Measurements from ENCODE around the gene TUBB4A.

TUBB4A gene

DNA sequence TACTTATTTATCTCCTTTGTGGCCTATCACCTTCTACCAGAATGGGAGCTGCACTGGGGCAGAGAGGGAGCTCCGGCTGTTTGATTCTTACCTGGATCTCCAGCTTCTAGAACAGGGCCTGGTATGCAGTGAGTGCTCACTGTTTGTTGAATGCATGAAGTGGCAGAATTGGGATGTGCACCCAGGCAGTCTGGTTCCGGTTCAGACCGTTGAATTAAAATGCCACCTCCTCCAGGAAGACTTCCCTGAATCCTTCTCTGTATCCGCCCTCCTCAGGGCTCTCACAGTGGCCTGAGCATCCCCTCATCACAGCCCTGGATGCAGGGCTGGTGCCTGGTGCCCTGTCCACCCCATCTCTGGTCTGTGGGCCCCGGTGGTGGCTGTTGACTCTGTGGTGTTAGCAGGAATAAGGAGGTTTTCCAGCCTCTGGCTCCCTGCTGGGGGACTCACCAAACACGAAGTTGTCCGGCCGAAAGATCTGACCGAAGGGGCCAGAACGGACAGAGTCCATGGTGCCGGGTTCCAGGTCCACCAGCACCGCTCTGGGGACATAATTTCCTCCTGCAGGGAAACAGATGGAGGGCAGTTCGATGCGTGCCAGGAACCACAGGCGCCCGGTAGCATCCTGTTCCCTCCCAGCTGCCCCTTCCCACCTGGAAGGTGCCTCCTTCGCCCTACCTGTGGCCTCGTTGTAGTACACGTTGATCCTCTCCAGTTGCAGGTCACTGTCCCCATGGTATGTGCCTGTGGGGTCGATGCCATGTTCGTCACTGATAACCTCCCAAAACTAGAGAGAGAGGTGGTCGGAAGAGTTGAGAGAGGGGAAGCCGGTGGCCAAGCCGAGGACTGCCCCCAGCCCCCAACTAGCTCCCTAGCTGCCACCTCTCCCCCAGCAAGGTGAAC lies 1.0 kb downstream of the TUBB4A start:
- H3K79me2 ChIP-seq (ENCODE audit: insufficient read depth, low read length): no peaks in the 10 kb centered on the region
- H3K4me3 ChIP-seq (ENCODE audit: insufficient read depth, low read length, poor library complexity, severe bottlenecking): no peak overlapping the region
- H4K20me1 ChIP-seq (ENCODE audit: low read depth, low read length): no peaks in the 10 kb centered on the region
- no peaks in the 10 kb centered on the region for H3K9me2 ChIP-seq (replicated peaks; ENCODE audit: insufficient read depth, low read length)
- TF ChIP-seq EZH2phosphoT487 (conservative IDR thresholded peaks at IDR 0.05; ENCODE audit: low read length): no peak
- TF ChIP-seq, protein P1, sequence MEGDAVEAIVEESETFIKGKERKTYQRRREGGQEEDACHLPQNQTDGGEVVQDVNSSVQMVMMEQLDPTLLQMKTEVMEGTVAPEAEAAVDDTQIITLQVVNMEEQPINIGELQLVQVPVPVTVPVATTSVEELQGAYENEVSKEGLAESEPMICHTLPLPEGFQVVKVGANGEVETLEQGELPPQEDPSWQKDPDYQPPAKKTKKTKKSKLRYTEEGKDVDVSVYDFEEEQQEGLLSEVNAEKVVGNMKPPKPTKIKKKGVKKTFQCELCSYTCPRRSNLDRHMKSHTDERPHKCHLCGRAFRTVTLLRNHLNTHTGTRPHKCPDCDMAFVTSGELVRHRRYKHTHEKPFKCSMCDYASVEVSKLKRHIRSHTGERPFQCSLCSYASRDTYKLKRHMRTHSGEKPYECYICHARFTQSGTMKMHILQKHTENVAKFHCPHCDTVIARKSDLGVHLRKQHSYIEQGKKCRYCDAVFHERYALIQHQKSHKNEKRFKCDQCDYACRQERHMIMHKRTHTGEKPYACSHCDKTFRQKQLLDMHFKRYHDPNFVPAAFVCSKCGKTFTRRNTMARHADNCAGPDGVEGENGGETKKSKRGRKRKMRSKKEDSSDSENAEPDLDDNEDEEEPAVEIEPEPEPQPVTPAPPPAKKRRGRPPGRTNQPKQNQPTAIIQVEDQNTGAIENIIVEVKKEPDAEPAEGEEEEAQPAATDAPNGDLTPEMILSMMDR (IDR thresholded peaks at IDR 0.05; ENCODE audit: insufficient read depth, low read length, poor library complexity, severe bottlenecking): no peak
- no peaks in the 10 kb centered on the region for H3K9me3 ChIP-seq (ENCODE audit: insufficient read depth, low read length)
- H3K9ac ChIP-seq (ENCODE audit: low read length): no peak overlapping the region
- no peak overlapping the region for H2AFZ ChIP-seq (ENCODE audit: low read depth, low read length, severe bottlenecking)
- H3K27me3 ChIP-seq (ENCODE audit: low read length): no peaks in the 10 kb centered on the region
- no peaks in the 10 kb centered on the region for H3K36me3 ChIP-seq (ENCODE audit: low read length)
- H3K4me2 ChIP-seq (ENCODE audit: low read depth, low read length, poor library complexity, severe bottlenecking): no peak overlapping the region
- no peak overlapping the region for H3K27ac ChIP-seq (ENCODE audit: low read depth, low read length)
- H3F3A ChIP-seq (ENCODE audit: insufficient read depth): no peaks in the 10 kb centered on the region

DNA sequence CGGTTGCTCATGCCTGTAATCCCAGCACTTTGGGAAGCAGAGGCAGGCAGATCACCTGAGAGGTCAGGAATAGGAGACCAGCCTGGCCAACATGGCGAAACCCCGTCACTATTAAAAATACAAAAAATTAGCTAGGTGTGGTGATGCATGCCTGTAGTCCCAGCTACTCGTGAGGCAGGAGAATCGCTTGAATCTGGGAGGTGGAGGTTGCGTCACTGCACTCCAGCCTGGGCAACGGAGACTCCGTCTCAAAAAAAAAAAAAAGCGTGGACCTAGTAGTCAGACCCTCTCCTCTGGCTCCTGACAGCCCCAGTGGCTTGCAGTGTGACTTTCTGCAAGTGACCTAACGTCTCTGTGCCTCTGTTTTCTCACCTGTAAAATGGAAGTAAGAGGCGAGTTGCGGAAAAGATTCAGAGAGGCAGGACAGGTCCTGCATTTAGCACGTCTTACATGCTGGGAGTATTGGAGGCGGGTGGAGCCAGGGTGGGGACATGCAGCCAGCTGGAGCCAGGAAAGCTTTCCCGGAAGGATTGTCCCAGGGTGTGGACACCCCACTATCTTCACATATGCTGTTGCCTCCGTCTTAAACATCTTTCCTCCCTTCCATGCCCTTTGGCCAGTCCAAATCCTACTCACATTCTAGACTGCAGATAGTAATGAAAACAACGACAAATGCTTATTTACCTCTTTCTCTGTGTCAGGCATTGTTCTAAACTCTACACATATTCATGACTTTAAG lies 2.9 kb downstream of the TUBB4A start:
- Histone ChIP-seq H3K4me2 (ENCODE audit: low read depth, low read length, poor library complexity, severe bottlenecking) (no peak overlapping the region), H3K36me3 (ENCODE audit: low read length) (no peaks in the 10 kb centered on the region), H3K27ac (ENCODE audit: low read depth, low read length) (no peak overlapping the region), H3F3A (ENCODE audit: insufficient read depth) (no peaks in the 10 kb centered on the region), H4K20me1 (ENCODE audit: low read depth, low read length) (no peaks in the 10 kb centered on the region), H3K4me3 (ENCODE audit: insufficient read depth, low read length, poor library complexity, severe bottlenecking) (no peak overlapping the region), H3K9me2 (replicated peaks; ENCODE audit: insufficient read depth, low read length) (no peaks in the 10 kb centered on the region), H3K79me2 (ENCODE audit: insufficient read depth, low read length) (no peaks in the 10 kb centered on the region), H3K9ac (ENCODE audit: low read length) (no peak overlapping the region), H3K27me3 (ENCODE audit: low read length) (no peaks in the 10 kb centered on the region), H2AFZ (ENCODE audit: low read depth, low read length, severe bottlenecking) (no peak overlapping the region), H3K9me3 (ENCODE audit: insufficient read depth, low read length) (no peaks in the 10 kb centered on the region)
- TF ChIP-seq, protein P1 (IDR thresholded peaks at IDR 0.05; ENCODE audit: insufficient read depth, low read length, poor library complexity, severe bottlenecking): no peak
- no peak for TF ChIP-seq EZH2phosphoT487 (conservative IDR thresholded peaks at IDR 0.05; ENCODE audit: low read length)

DNA sequence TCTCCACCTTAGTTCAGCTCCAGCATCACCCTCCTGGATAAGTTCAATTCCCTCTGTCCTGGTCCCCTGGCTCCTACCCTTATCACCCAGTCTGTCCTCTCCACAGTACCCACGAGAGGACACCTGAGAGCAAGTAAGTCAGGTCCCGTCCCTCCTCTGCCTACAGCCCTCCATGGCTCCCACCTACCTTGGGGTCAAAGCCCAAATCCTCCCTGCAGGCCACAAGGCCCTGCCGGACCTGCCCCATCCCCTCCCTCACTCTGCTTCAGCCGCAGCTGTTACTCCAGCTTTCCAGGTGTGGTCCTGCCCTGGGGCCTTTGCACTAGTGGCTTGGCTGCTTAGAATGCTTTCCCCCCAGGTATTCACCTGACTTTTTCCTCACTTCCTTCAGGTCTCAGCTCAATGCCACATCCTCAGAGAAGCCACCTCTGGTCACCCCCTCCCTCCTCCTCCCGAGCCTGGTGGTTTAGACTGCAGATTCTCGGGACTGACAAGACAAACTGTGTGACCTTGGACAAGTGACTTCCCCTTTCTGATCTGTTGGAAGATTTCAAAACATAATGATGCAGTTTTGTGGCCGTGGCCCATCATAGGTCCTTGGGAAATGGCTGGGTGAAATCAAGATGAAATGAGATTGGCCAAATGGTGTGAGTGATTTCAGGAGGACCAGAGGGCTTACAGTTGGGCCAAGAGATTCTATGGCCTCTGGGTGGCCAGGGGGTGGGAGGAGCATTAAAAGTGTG lies 3.6 kb downstream of the TUBB4A start:
- H3K27ac ChIP-seq (ENCODE audit: low read depth, low read length): no peak overlapping the region

More for the DNA sequence above, 3.6 kb downstream of the TUBB4A start:
- H2AFZ ChIP-seq (ENCODE audit: low read depth, low read length, severe bottlenecking): no peak overlapping the region
- TF ChIP-seq, protein P1 (IDR thresholded peaks at IDR 0.05; ENCODE audit: insufficient read depth, low read length, poor library complexity, severe bottlenecking): no peak
- no peak for TF ChIP-seq EZH2phosphoT487 (conservative IDR thresholded peaks at IDR 0.05; ENCODE audit: low read length)
- H3K4me2 ChIP-seq (ENCODE audit: low read depth, low read length, poor library complexity, severe bottlenecking): no peak overlapping the region
- H3K27me3 ChIP-seq (ENCODE audit: low read length): no peaks in the 10 kb centered on the region
- no peaks in the 10 kb centered on the region for H3K9me3 ChIP-seq (ENCODE audit: insufficient read depth, low read length)
- H3F3A ChIP-seq (ENCODE audit: insufficient read depth): no peaks in the 10 kb centered on the region
- H3K36me3 ChIP-seq (ENCODE audit: low read length): no peaks in the 10 kb centered on the region
- no peaks in the 10 kb centered on the region for H3K79me2 ChIP-seq (ENCODE audit: insufficient read depth, low read length)
- no peak overlapping the region for H3K9ac ChIP-seq (ENCODE audit: low read length)
- H3K4me3 ChIP-seq (ENCODE audit: insufficient read depth, low read length, poor library complexity, severe bottlenecking): no peak overlapping the region
- no peaks in the 10 kb centered on the region for H4K20me1 ChIP-seq (ENCODE audit: low read depth, low read length)
- H3K9me2 ChIP-seq (replicated peaks; ENCODE audit: insufficient read depth, low read length): no peaks in the 10 kb centered on the region
